ENCODE data around the gene MYL2. TPM values are rescaled to one million over a fixed set of nuclear protein-coding genes. Genes with fewer than 3 reads are reported as not detected.

The MYL2 gene
- total and polyA plus RNA-seq, 2 experiments from 2014 or later = 2.7 to 65.0 TPM

DNA sequence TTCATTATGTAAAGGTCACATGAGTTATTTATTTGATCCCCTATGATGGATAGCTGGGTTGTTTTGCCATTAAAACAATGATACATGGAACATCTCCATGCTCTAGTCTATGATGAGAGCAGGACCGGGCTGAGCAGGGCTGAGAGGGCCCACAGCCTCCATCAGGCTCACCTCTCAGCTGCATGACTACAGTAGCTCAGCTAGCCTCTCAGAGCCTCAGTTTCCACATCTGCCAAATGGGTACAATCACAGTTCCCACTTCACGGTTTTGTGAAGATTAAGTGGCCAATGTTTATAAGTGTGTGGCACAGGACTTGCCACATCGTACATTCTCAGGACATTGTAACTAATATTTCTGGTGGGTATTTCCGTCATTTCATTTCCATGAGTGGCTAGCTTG is 19.9 kb upstream of the MYL2 start:
- no peaks in the 10 kb centered on the region for H3K27me3 ChIP-seq

DNA sequence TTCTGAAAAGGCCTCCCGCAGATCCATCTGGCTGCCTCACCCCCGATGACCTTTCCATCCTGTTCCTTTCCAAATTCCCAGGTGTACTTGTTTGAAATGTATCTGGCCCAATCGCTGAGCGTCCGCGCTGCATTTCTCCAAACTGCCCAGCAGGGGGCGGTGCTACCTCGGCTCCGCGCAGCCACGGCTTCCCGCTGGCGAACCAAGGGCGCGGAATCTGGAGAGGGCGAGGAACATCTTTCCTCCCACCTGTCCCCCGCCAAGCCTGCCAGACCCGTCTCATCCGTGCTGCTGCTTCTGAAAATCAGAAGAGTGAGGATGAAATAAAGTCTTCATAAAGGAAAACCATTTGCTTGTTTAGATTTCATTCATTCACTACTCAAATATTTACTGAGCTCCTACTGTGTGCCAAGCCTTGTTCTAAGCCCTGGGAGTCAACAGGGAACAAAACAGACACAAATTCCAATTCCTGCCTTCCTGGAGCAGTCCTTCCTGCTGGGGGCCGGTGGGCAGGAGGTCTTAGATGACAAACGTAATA is 16.8 kb upstream of the MYL2 start:
- H3K4me3 ChIP-seq = peak overlapping the region; percentile 0
- peak; percentile 59 to 78 for DNase-seq (ENCODE audit: low read depth in 1 of 2, low spot score in 1 of 2)
- H3K27me3 ChIP-seq = no peaks in the 10 kb centered on the region
- TF ChIP-seq, protein P1, sequence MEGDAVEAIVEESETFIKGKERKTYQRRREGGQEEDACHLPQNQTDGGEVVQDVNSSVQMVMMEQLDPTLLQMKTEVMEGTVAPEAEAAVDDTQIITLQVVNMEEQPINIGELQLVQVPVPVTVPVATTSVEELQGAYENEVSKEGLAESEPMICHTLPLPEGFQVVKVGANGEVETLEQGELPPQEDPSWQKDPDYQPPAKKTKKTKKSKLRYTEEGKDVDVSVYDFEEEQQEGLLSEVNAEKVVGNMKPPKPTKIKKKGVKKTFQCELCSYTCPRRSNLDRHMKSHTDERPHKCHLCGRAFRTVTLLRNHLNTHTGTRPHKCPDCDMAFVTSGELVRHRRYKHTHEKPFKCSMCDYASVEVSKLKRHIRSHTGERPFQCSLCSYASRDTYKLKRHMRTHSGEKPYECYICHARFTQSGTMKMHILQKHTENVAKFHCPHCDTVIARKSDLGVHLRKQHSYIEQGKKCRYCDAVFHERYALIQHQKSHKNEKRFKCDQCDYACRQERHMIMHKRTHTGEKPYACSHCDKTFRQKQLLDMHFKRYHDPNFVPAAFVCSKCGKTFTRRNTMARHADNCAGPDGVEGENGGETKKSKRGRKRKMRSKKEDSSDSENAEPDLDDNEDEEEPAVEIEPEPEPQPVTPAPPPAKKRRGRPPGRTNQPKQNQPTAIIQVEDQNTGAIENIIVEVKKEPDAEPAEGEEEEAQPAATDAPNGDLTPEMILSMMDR (IDR thresholded peaks at IDR 0.05; ENCODE audit: low read depth, low read length) = peak; percentile 94
- no peak overlapping the region for H3K27ac ChIP-seq
- peaks cover 36% of the 10 kb centered on the region for H3K4me1 ChIP-seq (ENCODE audit: low read depth)
- no peaks in the 10 kb centered on the region for H3K9me3 ChIP-seq (ENCODE audit: low read depth)
- no peaks in the 10 kb centered on the region for H3K36me3 ChIP-seq

More for the DNA sequence above, 19.9 kb upstream of the MYL2 start:
- H3K4me1 ChIP-seq (ENCODE audit: low read depth) = peaks cover 28% of the 10 kb centered on the region
- no peaks in the 10 kb centered on the region for H3K36me3 ChIP-seq
- H3K4me3 ChIP-seq = no peak overlapping the region
- no peak for DNase-seq (ENCODE audit: low read depth in 1 of 2, low spot score in 1 of 2)
- H3K27ac ChIP-seq = no peak overlapping the region
- TF ChIP-seq, protein P1 (IDR thresholded peaks at IDR 0.05; ENCODE audit: low read depth, low read length) = no peak
- H3K9me3 ChIP-seq (ENCODE audit: low read depth) = no peaks in the 10 kb centered on the region

DNA sequence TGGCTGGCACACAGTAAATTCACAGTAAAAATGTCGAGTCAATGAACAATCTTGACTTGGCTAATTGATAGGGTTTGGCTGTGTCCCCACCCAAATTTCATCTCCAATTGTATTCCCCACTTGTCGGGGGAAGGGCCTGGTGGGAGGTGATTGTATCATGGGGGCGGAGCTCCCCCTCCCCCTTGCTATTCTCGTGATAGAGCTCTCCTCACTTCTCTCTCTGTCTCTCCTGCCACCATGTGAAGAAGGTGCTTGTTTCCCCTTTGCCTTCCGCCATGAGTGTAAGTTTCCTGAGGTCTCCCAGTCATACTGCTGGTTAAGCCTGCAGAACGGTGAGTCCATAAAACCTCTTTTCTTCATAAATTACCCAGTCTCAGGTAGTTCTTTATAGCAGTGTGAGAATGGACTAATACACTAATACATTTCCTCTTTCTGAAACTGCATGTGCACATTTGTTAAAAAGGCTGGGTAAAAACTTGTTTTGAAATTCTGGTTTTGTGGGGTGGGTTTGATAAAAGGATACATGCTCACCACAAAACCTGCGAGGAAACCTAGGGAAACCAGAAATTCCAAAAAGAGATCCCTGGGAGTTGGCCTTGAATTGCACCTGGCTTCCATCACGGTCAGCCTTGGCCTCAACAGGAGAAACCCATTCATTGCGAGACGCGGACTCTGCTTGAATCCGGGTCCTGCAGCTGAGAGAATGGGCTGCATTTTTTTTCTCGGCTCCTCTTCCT is 16.2 kb upstream of the MYL2 start:
- DNase-seq (ENCODE audit: low read depth in 1 of 2, low spot score in 1 of 2) = no peak
- Histone ChIP-seq H3K36me3 (no peaks in the 10 kb centered on the region), H3K27me3 (no peaks in the 10 kb centered on the region), H3K4me3 (peak overlapping the region; percentile 0), H3K9me3 (ENCODE audit: low read depth) (no peaks in the 10 kb centered on the region), H3K27ac (no peak overlapping the region), H3K4me1 (ENCODE audit: low read depth) (peaks cover 42% of the 10 kb centered on the region)
- TF ChIP-seq, protein P1 (IDR thresholded peaks at IDR 0.05; ENCODE audit: low read depth, low read length) = no peak

DNA sequence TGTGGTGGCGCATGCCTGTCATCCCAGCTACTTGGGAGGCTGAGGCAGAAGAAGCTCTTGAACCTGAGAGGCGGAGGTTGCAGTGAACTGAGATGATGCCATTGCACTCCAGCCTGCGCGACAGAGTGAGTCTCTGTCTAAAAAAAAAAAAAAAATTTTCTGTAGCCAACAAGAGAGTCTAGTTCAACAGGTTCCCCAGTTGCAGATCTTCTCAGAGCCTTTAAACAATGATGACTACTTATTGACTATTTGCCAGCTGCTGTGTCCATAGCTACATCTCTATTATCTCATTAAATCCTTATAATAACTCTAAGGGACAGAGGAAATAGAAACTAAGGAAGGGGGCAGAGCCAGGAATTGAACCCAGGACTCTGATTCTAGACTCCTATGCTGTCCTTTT is 15.2 kb upstream of the MYL2 start:
- H3K4me3 ChIP-seq = no peak overlapping the region
- TF ChIP-seq, protein P1 (IDR thresholded peaks at IDR 0.05; ENCODE audit: low read depth, low read length) = no peak

DNA sequence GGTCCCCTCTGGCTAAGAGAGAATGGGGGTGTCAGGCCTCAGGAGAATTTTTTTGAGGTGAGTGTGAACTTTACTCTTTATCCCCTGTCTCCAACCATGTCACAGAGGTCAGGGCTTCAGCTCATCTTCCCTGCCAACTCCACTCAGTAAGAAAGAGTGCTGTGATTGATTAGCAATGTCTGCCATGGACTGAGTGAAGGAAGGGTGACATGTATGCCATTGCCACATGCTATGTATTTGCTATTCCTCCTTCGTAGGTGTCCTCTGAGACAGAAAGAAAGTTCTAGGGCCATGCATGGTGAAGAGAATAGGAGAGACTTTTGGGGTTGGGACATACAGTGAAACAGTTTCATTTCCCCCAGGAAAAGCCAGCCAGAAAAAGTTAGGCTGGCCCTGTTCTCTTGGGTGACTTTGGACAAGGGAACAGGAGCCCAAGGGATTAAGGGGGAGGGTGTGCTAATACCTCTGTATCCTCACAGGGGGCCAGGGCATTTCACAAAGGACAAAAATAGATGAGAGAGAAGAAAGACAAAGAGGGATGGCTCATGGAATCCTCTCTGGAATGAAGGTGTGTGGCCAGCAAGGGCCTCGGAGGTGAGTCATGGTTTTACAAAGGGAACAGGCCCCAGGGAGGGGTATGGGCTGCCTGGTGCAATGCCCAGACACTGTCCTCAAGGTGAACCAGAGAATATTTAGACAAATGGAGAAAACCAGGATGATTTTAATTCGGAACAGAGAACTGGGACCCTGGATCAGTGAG is 13.9 kb upstream of the MYL2 start:
- Histone ChIP-seq H3K4me3 (no peak overlapping the region), H3K4me1 (ENCODE audit: low read depth) (peaks cover 38% of the 10 kb centered on the region), H3K9me3 (ENCODE audit: low read depth) (no peaks in the 10 kb centered on the region), H3K27ac (peak overlapping the region; percentile 47), H3K36me3 (no peaks in the 10 kb centered on the region), H3K27me3 (no peaks in the 10 kb centered on the region)
- TF ChIP-seq, protein P1 (IDR thresholded peaks at IDR 0.05; ENCODE audit: low read depth, low read length) = no peak
- DNase-seq (ENCODE audit: low read depth in 1 of 2, low spot score in 1 of 2) = no peak

More for the DNA sequence above, 15.2 kb upstream of the MYL2 start:
- Histone ChIP-seq H3K36me3 (no peaks in the 10 kb centered on the region), H3K4me1 (ENCODE audit: low read depth) (peaks cover 39% of the 10 kb centered on the region), H3K27me3 (no peaks in the 10 kb centered on the region), H3K9me3 (ENCODE audit: low read depth) (no peaks in the 10 kb centered on the region), H3K27ac (no peak overlapping the region)
- DNase-seq (ENCODE audit: low read depth in 1 of 2, low spot score in 1 of 2) = no peak

Data from cardiac muscle cell (in vitro differentiated cells and primary cell).